Stimulated activated CD4-positive, alpha-beta T cell treated with anti-CD3 and anti-CD28 coated beads, Interleukin-4, amount 100 ng/mL, for 24 hours (primary cell): Measurements from ENCODE around the gene DEXI.
"Not testable (repeated sequence)": the region's sequence is repeated elsewhere in the genome, so short reads cannot be mapped to it uniquely, and the experiment has no call there.

Experiments
- DNase-seq: peaks from one replicate; pipeline ENCODE4 v3.0.0-alpha.2; 2020

DEXI gene

GRCh38 chr16:10940501-10941079, 1.7 kb downstream of the DEXI start:
- no peak for DNase-seq

- no peak for DNase-seq
These were observed 2.5 kb downstream of the DEXI start for GRCh38 chr16:10939649-10940234.

GRCh38 chr16:10938796-10939648, 3.2 kb downstream of the DEXI start:
- no peak for DNase-seq

GRCh38 chr16:10938321-10938720, 3.9 kb downstream of the DEXI start:
- DNase-seq: peak; percentile 43

- no peak for DNase-seq
These were observed 5.0 kb downstream of the DEXI start for GRCh38 chr16:10937068-10937859.

GRCh38 chr16:10936272-10936984, 5.8 kb downstream of the DEXI start:
- DNase-seq: no peak

GRCh38 chr16:10935226-10935915, 6.9 kb downstream of the DEXI start:
- DNase-seq: no peak

- DNase-seq: no peak
These were observed 7.8 kb downstream of the DEXI start for GRCh38 chr16:10934325-10935107.

- no peak for DNase-seq
These were observed 8.4 kb downstream of the DEXI start for GRCh38 chr16:10933865-10934264.

GRCh38 chr16:10932959-10933710, 9.1 kb downstream of the DEXI start:
- no peak for DNase-seq

GRCh38 chr16:10931977-10932632, 10.2 kb downstream of the DEXI start:
- DNase-seq: no peak

- DNase-seq: no peak
These were observed 11.1 kb downstream of the DEXI start for GRCh38 chr16:10931134-10931533.

- DNase-seq: no peak
These were observed 11.5 kb downstream of the DEXI start for GRCh38 chr16:10930755-10931093.

GRCh38 chr16:10929853-10930754, 12.2 kb downstream of the DEXI start:
- no peak for DNase-seq

GRCh38 chr16:10929097-10929496, 13.2 kb downstream of the DEXI start:
- DNase-seq: not testable (repeated sequence)

- no peak for DNase-seq
These were observed 14.7 kb downstream of the DEXI start for GRCh38 chr16:10927497-10928112.

GRCh38 chr16:10926867-10927266, 15.4 kb downstream of the DEXI start:
- DNase-seq: no peak

GRCh38 chr16:10926094-10926493, 16.2 kb downstream of the DEXI start:
- DNase-seq: no peak
